HFFc6 (cell line): ENCODE results near the gene DIP2B. TPM values are rescaled to one million over a fixed set of nuclear protein-coding genes. Genes with fewer than 3 reads are reported as not detected.

ENCODE experiments used
- DNase-seq: peaks from one replicate; pipeline ENCODE4 v3.0.0-alpha.2; 2018
- H3K27ac Mint-ChIP-seq: 2 replicates; pipeline ENCODE4 v1.8.0; 2020; ENCODE audit warnings: mild to moderate bottlenecking, mixed read lengths
- H3K27me3 Mint-ChIP-seq: 2 replicates; pipeline ENCODE4 v1.8.0; 2021; ENCODE audit warnings: mild to moderate bottlenecking, moderate library complexity, mixed read lengths; ENCODE audit not compliant: insufficient read depth
- H3K36me3 Mint-ChIP-seq: 2 replicates; pipeline ENCODE4 v1.8.0; 2021; ENCODE audit warnings: low read depth, mixed read lengths
- H3K4me1 Mint-ChIP-seq: 2 replicates; pipeline ENCODE4 v1.8.0; 2020; ENCODE audit warnings: low read depth, mixed read lengths
- H3K4me3 Mint-ChIP-seq: 2 replicates; pipeline ENCODE4 v1.8.0; 2020; ENCODE audit warnings: mild to moderate bottlenecking, moderate library complexity, mixed read lengths
- H3K9me3 Mint-ChIP-seq: 2 replicates; pipeline ENCODE4 v1.8.0; 2020; ENCODE audit warnings: mild to moderate bottlenecking, mixed read lengths
- CTCF ChIP-seq: fragments of 200-600 bp; sonication (generic); IDR thresholded peaks from 2 replicates; pipeline ENCODE4 v1.5.0; 2021; ENCODE audit warnings: antibody characterized with exemption, mild to moderate bottlenecking
- total RNA-seq, 6 experiments: library from RNA; stranded (reverse); fragmentation: NEBNext Ultra II Directional; extraction: Animal tissue kit (Norgen Biotek cat#: 25700); gene quantifications; 2 replicates in 1 of 6; 3 replicates in 5 of 6; pipeline ENCODE4 v1.2.3, GENCODE V29; 2021

Gene DIP2B
- total RNA-seq, 6 experiments from 2014 or later = 17.4 to 24.7 (median 20.6) TPM

GRCh38 chr12:50530532-50530931, 25.7 kb downstream of the DIP2B start:
- Mint-ChIP-seq H3K9me3 (no peaks in the 10 kb centered on the region), H3K4me3 (no peak overlapping the region), H3K36me3 (peaks cover 14% of the 10 kb centered on the region), H3K27me3 (no peaks in the 10 kb centered on the region; the same call in 1 of the 2 replicates), H3K27ac (no peak overlapping the region), H3K4me1 (peaks cover 23% of the 10 kb centered on the region)
- DNase-seq = no peak
- TF ChIP-seq CTCF = no peak

- peaks cover 29% of the 10 kb centered on the region for H3K4me1 Mint-ChIP-seq
- H3K27me3 Mint-ChIP-seq = no peaks in the 10 kb centered on the region; the same call in 1 of the 2 replicates
- H3K36me3 Mint-ChIP-seq = peaks cover 10% of the 10 kb centered on the region
- H3K27ac Mint-ChIP-seq = no peak overlapping the region
- no peak for TF ChIP-seq CTCF
- no peaks in the 10 kb centered on the region for H3K9me3 Mint-ChIP-seq
- DNase-seq = no peak
- H3K4me3 Mint-ChIP-seq = no peak overlapping the region
These were observed 28.4 kb downstream of the DIP2B start for GRCh38 chr12:50533203-50533584.

- no peak for TF ChIP-seq CTCF
- Mint-ChIP-seq H3K4me3 (no peak overlapping the region), H3K9me3 (no peaks in the 10 kb centered on the region), H3K27ac (no peak overlapping the region), H3K27me3 (no peaks in the 10 kb centered on the region; the same call in 1 of the 2 replicates), H3K36me3 (peaks cover 4% of the 10 kb centered on the region), H3K4me1 (peaks cover 24% of the 10 kb centered on the region)
- peak; percentile 42 for DNase-seq
These were observed 29.2 kb downstream of the DIP2B start for GRCh38 chr12:50533971-50534370.

GRCh38 chr12:50536831-50537537, 32.2 kb downstream of the DIP2B start:
- H3K27ac Mint-ChIP-seq = peak overlapping the region; percentile 90
- H3K27me3 Mint-ChIP-seq = peaks cover 4% of the 10 kb centered on the region
- H3K4me1 Mint-ChIP-seq = peaks cover 19% of the 10 kb centered on the region
- no peak for TF ChIP-seq CTCF
- H3K4me3 Mint-ChIP-seq = peak overlapping the region; percentile 82
- peaks cover 4% of the 10 kb centered on the region; the same call in 1 of the 2 replicates for H3K36me3 Mint-ChIP-seq
- H3K9me3 Mint-ChIP-seq = no peaks in the 10 kb centered on the region
- DNase-seq = no peak

- peaks cover 4% of the 10 kb centered on the region for H3K27me3 Mint-ChIP-seq
- H3K27ac Mint-ChIP-seq = peak overlapping the region; percentile 90
- peaks cover 4% of the 10 kb centered on the region; the same call in 1 of the 2 replicates for H3K36me3 Mint-ChIP-seq
- no peak for TF ChIP-seq CTCF
- H3K4me1 Mint-ChIP-seq = peaks cover 24% of the 10 kb centered on the region
- DNase-seq = peak; percentile 85
- peak overlapping the region; percentile 82 for H3K4me3 Mint-ChIP-seq
- H3K9me3 Mint-ChIP-seq = no peaks in the 10 kb centered on the region
These were observed 32.7 kb downstream of the DIP2B start for GRCh38 chr12:50537538-50537919.
